Neural progenitor cell (in vitro differentiated cells): Measurements from ENCODE around the gene CNPY2. TPM values are rescaled to one million over a fixed set of nuclear protein-coding genes. Genes with fewer than 3 reads are reported as not detected.
"Not testable (repeated sequence)": the region's sequence is repeated elsewhere in the genome, so short reads cannot be mapped to it uniquely, and the experiment has no call there.

ENCODE experiments used
- DNase-seq: peaks from one replicate; pipeline ENCODE4 v3.0.0-alpha.2; 2016; ENCODE audit warnings: low spot score
- H2AFZ ChIP-seq: fragments of 200-600 bp; sonication (generic); replicated peaks from 2 replicates; pipeline ENCODE4 v1.6.1; 2016; ENCODE audit warnings: antibody characterized with exemption
- H3F3A ChIP-seq: fragments of 200-600 bp; sonication (generic); 2 replicates; pipeline ENCODE4 v1.6.1; 2016; ENCODE audit warnings: antibody characterized with exemption, low read depth
- H3K27ac ChIP-seq: fragments of 200-600 bp; sonication (generic); 2 replicates; pipeline ENCODE4 v1.5.1; 2016; ENCODE audit warnings: mild to moderate bottlenecking
- H3K27me3 ChIP-seq: fragments of 200-600 bp; sonication (generic); 2 replicates; pipeline ENCODE4 v1.6.1; 2016; ENCODE audit warnings: mild to moderate bottlenecking, moderate library complexity
- H3K36me3 ChIP-seq: fragments of 200-600 bp; sonication (generic); 2 replicates; pipeline ENCODE4 v1.5.1; 2016
- H3K4me1 ChIP-seq: fragments of 200-600 bp; sonication (generic); 2 replicates; pipeline ENCODE4 v1.6.1; 2016; ENCODE audit warnings: mixed run types
- H3K4me2 ChIP-seq: fragments of 200-600 bp; sonication (generic); 2 replicates; pipeline ENCODE4 v1.6.1; 2016
- H3K4me3 ChIP-seq: fragments of 200-600 bp; sonication (generic); 2 replicates; pipeline ENCODE4 v1.5.1; 2016
- H3K79me2 ChIP-seq: fragments of 200-600 bp; sonication (generic); 2 replicates; pipeline ENCODE4 v1.6.1; 2016; ENCODE audit warnings: low read depth
- H3K9ac ChIP-seq: fragments of 200-600 bp; sonication (generic); 2 replicates; pipeline ENCODE4 v1.6.1; 2016
- H3K9me3 ChIP-seq: fragments of 200-600 bp; sonication (generic); 2 replicates; pipeline ENCODE4 v1.5.1; 2016; ENCODE audit warnings: low read depth
- H4K20me1 ChIP-seq: fragments of 200-600 bp; sonication (generic); 2 replicates; pipeline ENCODE4 v1.6.1; 2016; ENCODE audit warnings: low read depth
- H3K27ac Mint-ChIP-seq: 3 replicates; pipeline ENCODE4 v1.8.0; 2021; ENCODE audit warnings: mixed read lengths
- H3K27me3 Mint-ChIP-seq: 2 replicates; pipeline ENCODE4 v1.8.0; 2022; ENCODE audit warnings: low read depth, mild to moderate bottlenecking, inconsistent platforms, moderate library complexity, mixed read lengths; ENCODE audit not compliant: insufficient read depth
- H3K36me3 Mint-ChIP-seq: 3 replicates; pipeline ENCODE4 v1.8.0; 2021; ENCODE audit warnings: mixed read lengths
- H3K4me1 Mint-ChIP-seq: 3 replicates; pipeline ENCODE4 v1.8.0; 2021; ENCODE audit warnings: mixed read lengths
- H3K4me3 Mint-ChIP-seq: 3 replicates; pipeline ENCODE4 v1.8.0; 2021; ENCODE audit warnings: mild to moderate bottlenecking, moderate library complexity, mixed read lengths
- H3K9me3 Mint-ChIP-seq: 3 replicates; pipeline ENCODE4 v1.8.0; 2020; ENCODE audit warnings: mixed read lengths
- EZH2 ChIP-seq: fragments of 200-600 bp; sonication (generic); IDR thresholded peaks from 2 replicates; pipeline ENCODE4 v1.6.1; 2017; ENCODE audit warnings: antibody characterized with exemption, mild to moderate bottlenecking, moderate library complexity
- EZH2phosphoT487 ChIP-seq: fragments of 200-600 bp; sonication (generic); IDR thresholded peaks from 2 replicates; pipeline ENCODE4 v1.6.1; 2017; ENCODE audit warnings: antibody characterized with exemption
- total RNA-seq: library from RNA; depleted of rRNA; stranded (reverse); fragments of >200 nt; gene quantifications from 2 replicates; pipeline ENCODE4 v1.2.3, GENCODE V29; 2015; ENCODE audit warnings: low replicate concordance
- TF ChIP-seq, protein P1 (sequence below): fragments of 200-600 bp; sonication (generic); IDR thresholded peaks from 2 replicates; pipeline ENCODE4 v1.5.1; 2017; ENCODE audit warnings: antibody characterized with exemption, mild to moderate bottlenecking

CNPY2 gene
- total RNA-seq, 1 donor from 2014 or later, result 128 TPM

DNA sequence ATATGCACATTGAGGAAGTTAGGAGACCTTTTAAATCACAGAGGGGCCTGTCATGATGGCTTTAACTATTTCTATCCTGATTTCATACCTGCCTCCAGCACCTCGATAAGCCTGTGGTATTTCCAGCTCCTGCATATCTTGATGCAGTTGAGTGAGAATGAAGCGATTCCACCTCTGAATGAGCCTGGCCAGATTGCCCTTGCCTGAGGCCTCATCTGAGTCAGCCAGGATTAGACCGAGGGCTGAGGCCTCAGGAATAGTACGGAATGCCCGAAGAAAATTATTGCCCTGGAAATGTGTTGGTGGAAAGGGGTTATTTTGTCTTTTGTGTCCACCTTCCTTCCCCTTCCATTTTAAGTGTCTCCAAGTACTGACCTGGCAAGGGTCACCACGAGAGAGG lies 8.4 kb upstream of the CNPY2 start:
- Histone ChIP-seq H3K27me3 (no peaks in the 10 kb centered on the region), H3F3A (no peaks in the 10 kb centered on the region), H3K4me1 (no peaks in the 10 kb centered on the region), H3K4me3 (no peak overlapping the region), H4K20me1 (no peaks in the 10 kb centered on the region), H3K9me3 (no peaks in the 10 kb centered on the region), H3K9ac (no peak overlapping the region), H2AFZ (no peak overlapping the region), H3K27ac (no peak overlapping the region), H3K79me2 (no peaks in the 10 kb centered on the region), H3K36me3 (no peaks in the 10 kb centered on the region), H3K4me2 (no peak overlapping the region)
- Mint-ChIP-seq H3K9me3 (no peaks in the 10 kb centered on the region), H3K27me3 (peaks cover 3% of the 10 kb centered on the region), H3K4me3 (no peak overlapping the region), H3K4me1 (no peaks in the 10 kb centered on the region), H3K36me3 (peaks cover 31% of the 10 kb centered on the region), H3K27ac (no peak overlapping the region)
- TF ChIP-seq, protein P1, sequence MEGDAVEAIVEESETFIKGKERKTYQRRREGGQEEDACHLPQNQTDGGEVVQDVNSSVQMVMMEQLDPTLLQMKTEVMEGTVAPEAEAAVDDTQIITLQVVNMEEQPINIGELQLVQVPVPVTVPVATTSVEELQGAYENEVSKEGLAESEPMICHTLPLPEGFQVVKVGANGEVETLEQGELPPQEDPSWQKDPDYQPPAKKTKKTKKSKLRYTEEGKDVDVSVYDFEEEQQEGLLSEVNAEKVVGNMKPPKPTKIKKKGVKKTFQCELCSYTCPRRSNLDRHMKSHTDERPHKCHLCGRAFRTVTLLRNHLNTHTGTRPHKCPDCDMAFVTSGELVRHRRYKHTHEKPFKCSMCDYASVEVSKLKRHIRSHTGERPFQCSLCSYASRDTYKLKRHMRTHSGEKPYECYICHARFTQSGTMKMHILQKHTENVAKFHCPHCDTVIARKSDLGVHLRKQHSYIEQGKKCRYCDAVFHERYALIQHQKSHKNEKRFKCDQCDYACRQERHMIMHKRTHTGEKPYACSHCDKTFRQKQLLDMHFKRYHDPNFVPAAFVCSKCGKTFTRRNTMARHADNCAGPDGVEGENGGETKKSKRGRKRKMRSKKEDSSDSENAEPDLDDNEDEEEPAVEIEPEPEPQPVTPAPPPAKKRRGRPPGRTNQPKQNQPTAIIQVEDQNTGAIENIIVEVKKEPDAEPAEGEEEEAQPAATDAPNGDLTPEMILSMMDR, result no peak
- no peak for TF ChIP-seq EZH2phosphoT487
- no peak for TF ChIP-seq EZH2
- no peak for DNase-seq

DNA sequence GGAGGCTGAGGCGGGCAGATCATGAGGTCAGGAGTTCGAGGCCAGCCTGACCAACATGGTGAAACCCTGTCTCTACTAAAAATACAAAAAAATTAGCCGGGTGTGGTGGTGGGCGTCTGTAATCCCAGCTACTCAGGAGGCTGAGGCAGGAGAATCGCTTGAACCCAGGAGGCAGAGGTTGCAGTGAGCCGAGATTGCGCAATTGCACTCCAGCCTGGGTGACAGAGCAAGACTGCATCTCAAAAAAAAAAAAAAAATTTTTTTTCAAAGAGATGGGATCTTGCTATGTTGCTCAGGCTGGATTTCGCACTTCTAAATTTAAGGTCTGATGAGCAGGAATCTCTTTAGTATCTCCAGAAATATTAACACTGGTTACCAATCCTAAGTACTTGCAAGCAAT lies 5.8 kb upstream of the CNPY2 start:
- H3K79me2 ChIP-seq, H3K27ac ChIP-seq, H3K4me1 Mint-ChIP-seq, H4K20me1 ChIP-seq, H3K4me3 ChIP-seq, H3K27me3 Mint-ChIP-seq, H3K27me3 ChIP-seq, DNase-seq, H3K36me3 ChIP-seq, H3K4me1 ChIP-seq, H3K9me3 Mint-ChIP-seq, H3K4me3 Mint-ChIP-seq, H3K27ac Mint-ChIP-seq, H3K4me2 ChIP-seq, H3K9ac ChIP-seq, H3K9me3 ChIP-seq, H2AFZ ChIP-seq: not testable (repeated sequence)
- H3K36me3 Mint-ChIP-seq, result peaks cover 26% of the 10 kb centered on the region
- H3F3A ChIP-seq, result peaks cover 11% of the 10 kb centered on the region

DNA sequence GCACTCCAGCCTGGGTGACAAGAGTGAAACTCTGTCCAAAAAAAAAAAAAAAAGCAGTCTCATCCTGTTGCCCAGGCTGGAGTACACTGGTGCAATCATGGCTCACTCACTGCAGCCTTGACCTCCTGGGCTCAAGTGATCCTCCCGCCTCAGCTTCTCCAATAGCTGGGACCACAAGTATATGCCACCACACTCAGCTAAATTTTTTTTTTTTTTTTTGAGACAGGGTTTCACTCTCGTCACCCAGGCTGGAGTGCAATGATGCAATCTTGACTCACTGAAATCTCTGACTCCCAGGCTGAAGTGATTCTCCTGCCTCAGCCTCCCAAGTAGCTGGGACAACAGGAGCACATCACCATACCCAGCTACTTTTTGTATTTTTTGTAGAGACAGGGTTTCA lies 5.2 kb upstream of the CNPY2 start:
- H3K27ac Mint-ChIP-seq, result no peak overlapping the region
- Histone ChIP-seq H3K9me3 (no peaks in the 10 kb centered on the region), H3K79me2 (no peaks in the 10 kb centered on the region), H3K27me3 (no peaks in the 10 kb centered on the region), H3K27ac (no peak overlapping the region), H3K4me1 (peaks cover 5% of the 10 kb centered on the region), H3K4me3 (no peak overlapping the region), H3K36me3 (no peaks in the 10 kb centered on the region), H2AFZ (no peak overlapping the region), H3K9ac (no peak overlapping the region), H4K20me1 (no peaks in the 10 kb centered on the region), H3F3A (peaks cover 17% of the 10 kb centered on the region), H3K4me2 (no peak overlapping the region)
- H3K27me3 Mint-ChIP-seq, result no peaks in the 10 kb centered on the region
- TF ChIP-seq EZH2phosphoT487, result no peak
- no peak for TF ChIP-seq EZH2
- TF ChIP-seq, protein P1, result no peak
- no peaks in the 10 kb centered on the region for H3K9me3 Mint-ChIP-seq
- no peak for DNase-seq
- peaks cover 24% of the 10 kb centered on the region for H3K36me3 Mint-ChIP-seq
- no peak overlapping the region for H3K4me3 Mint-ChIP-seq
- H3K4me1 Mint-ChIP-seq, result peaks cover 2% of the 10 kb centered on the region

DNA sequence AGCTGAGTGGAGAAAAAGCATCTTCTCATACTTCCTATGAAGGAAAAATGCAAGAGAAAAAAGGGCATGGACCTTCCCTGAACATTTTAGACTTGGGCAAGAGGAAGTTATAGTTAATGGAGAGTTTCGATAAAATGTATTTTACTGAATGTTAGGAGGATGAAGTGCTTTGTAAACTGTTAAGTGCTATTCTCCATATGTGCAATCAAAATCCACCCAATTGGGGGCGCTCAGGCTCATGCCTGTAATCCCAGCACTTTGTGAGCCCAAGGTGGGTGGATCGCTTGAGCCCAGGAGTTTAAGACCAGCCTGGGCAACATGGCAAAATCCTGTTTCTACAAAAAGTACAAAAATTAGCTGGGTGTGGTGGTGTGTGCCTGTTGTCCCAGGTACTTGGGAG lies 1.9 kb upstream of the CNPY2 start:
- no peak overlapping the region for H3K9ac ChIP-seq
- H4K20me1 ChIP-seq, result no peaks in the 10 kb centered on the region
- no peak overlapping the region for H3K27ac Mint-ChIP-seq
- TF ChIP-seq EZH2phosphoT487, result no peak
- TF ChIP-seq, protein P1, result peak; percentile 44
- TF ChIP-seq EZH2, result no peak
- H3K27me3 ChIP-seq, result no peaks in the 10 kb centered on the region
- peaks cover 11% of the 10 kb centered on the region for H3K4me1 Mint-ChIP-seq
- H3K4me1 ChIP-seq, result peaks cover 13% of the 10 kb centered on the region
- peak overlapping the region; percentile 64 for H3K4me3 Mint-ChIP-seq
- H3K79me2 ChIP-seq, result peaks cover 24% of the 10 kb centered on the region
- H3K27me3 Mint-ChIP-seq, result no peaks in the 10 kb centered on the region
- peaks cover 9% of the 10 kb centered on the region for H3K36me3 Mint-ChIP-seq
- DNase-seq, result peak; percentile 21
- no peak overlapping the region for H3K4me3 ChIP-seq
- H3K9me3 ChIP-seq, result no peaks in the 10 kb centered on the region
- H3K4me2 ChIP-seq, result no peak overlapping the region
- no peaks in the 10 kb centered on the region for H3K9me3 Mint-ChIP-seq
- no peaks in the 10 kb centered on the region for H3K36me3 ChIP-seq
- peaks cover 18% of the 10 kb centered on the region for H3F3A ChIP-seq
- no peak overlapping the region for H3K27ac ChIP-seq
- no peak overlapping the region for H2AFZ ChIP-seq
